Liver (tissue), 3 donors: Measurements from ENCODE around the gene GPR31.

ENCODE experiments used
- GABPA ChIP-seq, 2 donors: IDR thresholded peaks in 1 of 2; conservative IDR thresholded peaks in 1 of 2; 2 replicates each; pipeline ENCODE4 v1.6.1; 2016; ENCODE audit warnings: antibody characterized with exemption in 2 of 2, mild to moderate bottlenecking in 1 of 2, moderate library complexity in 1 of 2
- RAD21 ChIP-seq, 2 donors: IDR thresholded peaks; 2 replicates each; pipeline ENCODE4 v1.6.1; 2016; ENCODE audit warnings: antibody characterized with exemption in 2 of 2, mild to moderate bottlenecking in 2 of 2
- TAF1 ChIP-seq: conservative IDR thresholded peaks from 2 replicates; pipeline ENCODE4 v1.6.1; 2016; ENCODE audit warnings: antibody characterized with exemption, mild to moderate bottlenecking
- TF ChIP-seq, protein P1 (sequence below): IDR thresholded peaks from 2 replicates; pipeline ENCODE4 v1.6.1; 2016; ENCODE audit warnings: antibody characterized with exemption
- TF ChIP-seq, protein P2 (sequence below): fragments of 150-350 bp; IDR thresholded peaks from 2 replicates; pipeline ENCODE4 v1.5.1; 2017; ENCODE audit warnings: improper control_type of control experiment, low read depth, low read length; ENCODE audit not compliant: missing input control
- TF ChIP-seq, protein P3 (sequence below): IDR thresholded peaks from 2 replicates; pipeline ENCODE4 v1.6.1; 2016; ENCODE audit warnings: antibody characterized with exemption, mild to moderate bottlenecking
- TF ChIP-seq, protein P4 (sequence below): IDR thresholded peaks from 2 replicates; pipeline ENCODE4 v1.6.1; 2016; ENCODE audit warnings: antibody characterized with exemption
- donor health status: healthy.
- donor health status: healthy.

DNA sequence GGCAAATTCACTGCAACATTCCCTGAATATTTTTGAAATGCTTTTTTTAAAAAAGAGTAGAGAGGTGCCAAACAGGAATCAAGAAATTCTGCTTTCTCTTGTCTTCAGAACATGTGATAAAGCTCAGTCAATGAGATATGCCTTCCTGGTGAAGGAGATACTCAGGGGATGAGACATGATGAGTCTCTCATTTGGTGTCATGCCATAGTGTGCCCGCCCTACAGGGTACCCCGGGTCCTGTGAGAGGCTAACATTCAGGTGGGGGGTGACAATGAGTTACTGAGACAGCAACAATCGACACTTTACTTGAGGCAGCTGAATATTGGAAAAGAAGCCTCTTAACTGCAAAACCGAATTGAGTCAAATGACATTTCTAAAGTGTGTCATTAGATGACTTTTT, 28.2 kb downstream of the GPR31 start:
- TF ChIP-seq, protein P1, sequence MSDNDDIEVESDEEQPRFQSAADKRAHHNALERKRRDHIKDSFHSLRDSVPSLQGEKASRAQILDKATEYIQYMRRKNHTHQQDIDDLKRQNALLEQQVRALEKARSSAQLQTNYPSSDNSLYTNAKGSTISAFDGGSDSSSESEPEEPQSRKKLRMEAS, result no peak
- TF ChIP-seq GABPA (IDR thresholded peaks at IDR 0.05 in 1 of 2, conservative IDR thresholded peaks at IDR 0.05 in 1 of 2), result no peak
- no peak for TF ChIP-seq RAD21 (IDR thresholded peaks at IDR 0.05)
- TF ChIP-seq TAF1, result no peak
- TF ChIP-seq, protein P2, sequence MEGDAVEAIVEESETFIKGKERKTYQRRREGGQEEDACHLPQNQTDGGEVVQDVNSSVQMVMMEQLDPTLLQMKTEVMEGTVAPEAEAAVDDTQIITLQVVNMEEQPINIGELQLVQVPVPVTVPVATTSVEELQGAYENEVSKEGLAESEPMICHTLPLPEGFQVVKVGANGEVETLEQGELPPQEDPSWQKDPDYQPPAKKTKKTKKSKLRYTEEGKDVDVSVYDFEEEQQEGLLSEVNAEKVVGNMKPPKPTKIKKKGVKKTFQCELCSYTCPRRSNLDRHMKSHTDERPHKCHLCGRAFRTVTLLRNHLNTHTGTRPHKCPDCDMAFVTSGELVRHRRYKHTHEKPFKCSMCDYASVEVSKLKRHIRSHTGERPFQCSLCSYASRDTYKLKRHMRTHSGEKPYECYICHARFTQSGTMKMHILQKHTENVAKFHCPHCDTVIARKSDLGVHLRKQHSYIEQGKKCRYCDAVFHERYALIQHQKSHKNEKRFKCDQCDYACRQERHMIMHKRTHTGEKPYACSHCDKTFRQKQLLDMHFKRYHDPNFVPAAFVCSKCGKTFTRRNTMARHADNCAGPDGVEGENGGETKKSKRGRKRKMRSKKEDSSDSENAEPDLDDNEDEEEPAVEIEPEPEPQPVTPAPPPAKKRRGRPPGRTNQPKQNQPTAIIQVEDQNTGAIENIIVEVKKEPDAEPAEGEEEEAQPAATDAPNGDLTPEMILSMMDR, result no peak
- TF ChIP-seq, protein P3, sequence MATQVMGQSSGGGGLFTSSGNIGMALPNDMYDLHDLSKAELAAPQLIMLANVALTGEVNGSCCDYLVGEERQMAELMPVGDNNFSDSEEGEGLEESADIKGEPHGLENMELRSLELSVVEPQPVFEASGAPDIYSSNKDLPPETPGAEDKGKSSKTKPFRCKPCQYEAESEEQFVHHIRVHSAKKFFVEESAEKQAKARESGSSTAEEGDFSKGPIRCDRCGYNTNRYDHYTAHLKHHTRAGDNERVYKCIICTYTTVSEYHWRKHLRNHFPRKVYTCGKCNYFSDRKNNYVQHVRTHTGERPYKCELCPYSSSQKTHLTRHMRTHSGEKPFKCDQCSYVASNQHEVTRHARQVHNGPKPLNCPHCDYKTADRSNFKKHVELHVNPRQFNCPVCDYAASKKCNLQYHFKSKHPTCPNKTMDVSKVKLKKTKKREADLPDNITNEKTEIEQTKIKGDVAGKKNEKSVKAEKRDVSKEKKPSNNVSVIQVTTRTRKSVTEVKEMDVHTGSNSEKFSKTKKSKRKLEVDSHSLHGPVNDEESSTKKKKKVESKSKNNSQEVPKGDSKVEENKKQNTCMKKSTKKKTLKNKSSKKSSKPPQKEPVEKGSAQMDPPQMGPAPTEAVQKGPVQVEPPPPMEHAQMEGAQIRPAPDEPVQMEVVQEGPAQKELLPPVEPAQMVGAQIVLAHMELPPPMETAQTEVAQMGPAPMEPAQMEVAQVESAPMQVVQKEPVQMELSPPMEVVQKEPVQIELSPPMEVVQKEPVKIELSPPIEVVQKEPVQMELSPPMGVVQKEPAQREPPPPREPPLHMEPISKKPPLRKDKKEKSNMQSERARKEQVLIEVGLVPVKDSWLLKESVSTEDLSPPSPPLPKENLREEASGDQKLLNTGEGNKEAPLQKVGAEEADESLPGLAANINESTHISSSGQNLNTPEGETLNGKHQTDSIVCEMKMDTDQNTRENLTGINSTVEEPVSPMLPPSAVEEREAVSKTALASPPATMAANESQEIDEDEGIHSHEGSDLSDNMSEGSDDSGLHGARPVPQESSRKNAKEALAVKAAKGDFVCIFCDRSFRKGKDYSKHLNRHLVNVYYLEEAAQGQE, result no peak
- TF ChIP-seq, protein P4, sequence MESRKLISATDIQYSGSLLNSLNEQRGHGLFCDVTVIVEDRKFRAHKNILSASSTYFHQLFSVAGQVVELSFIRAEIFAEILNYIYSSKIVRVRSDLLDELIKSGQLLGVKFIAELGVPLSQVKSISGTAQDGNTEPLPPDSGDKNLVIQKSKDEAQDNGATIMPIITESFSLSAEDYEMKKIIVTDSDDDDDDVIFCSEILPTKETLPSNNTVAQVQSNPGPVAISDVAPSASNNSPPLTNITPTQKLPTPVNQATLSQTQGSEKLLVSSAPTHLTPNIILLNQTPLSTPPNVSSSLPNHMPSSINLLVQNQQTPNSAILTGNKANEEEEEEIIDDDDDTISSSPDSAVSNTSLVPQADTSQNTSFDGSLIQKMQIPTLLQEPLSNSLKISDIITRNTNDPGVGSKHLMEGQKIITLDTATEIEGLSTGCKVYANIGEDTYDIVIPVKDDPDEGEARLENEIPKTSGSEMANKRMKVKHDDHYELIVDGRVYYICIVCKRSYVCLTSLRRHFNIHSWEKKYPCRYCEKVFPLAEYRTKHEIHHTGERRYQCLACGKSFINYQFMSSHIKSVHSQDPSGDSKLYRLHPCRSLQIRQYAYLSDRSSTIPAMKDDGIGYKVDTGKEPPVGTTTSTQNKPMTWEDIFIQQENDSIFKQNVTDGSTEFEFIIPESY, result no peak
